Brain pericyte (primary cell): ENCODE measurements around the gene SC5D.

Source experiments
- DNase-seq: peaks from one replicate; pipeline ENCODE4 v3.0.0-alpha.2; 2012; ENCODE audit warnings: low read depth, low spot score

The SC5D gene

DNA sequence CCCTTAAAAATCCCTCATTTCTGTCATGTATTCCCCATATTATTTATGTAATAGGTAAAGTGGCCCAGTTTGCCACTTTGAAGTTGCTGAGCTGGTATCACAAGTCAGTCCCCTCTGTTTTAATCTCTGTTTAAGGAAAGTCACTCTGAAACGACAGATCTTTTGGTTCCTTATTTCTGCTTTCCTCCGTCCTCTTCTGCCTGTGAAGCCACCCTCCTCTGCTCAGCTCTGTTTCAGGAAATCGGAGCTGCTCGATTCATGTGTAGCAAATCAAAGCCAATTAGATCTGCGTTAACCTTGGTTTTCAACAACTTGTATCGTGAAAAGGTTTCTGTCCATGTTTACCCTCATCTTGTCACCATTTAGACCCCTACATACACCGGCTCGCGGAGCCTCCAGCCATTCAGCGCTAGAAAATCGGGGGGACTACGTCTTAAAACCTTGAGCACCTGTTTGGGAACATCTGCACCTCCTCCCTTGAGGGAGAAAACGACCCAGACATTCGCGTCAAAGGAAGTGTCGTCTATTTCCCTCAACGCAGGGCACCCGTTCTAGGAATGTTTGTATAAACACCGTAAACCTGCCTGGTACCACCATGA, 576 bp upstream of the SC5D start:
- no peak for DNase-seq

DNA sequence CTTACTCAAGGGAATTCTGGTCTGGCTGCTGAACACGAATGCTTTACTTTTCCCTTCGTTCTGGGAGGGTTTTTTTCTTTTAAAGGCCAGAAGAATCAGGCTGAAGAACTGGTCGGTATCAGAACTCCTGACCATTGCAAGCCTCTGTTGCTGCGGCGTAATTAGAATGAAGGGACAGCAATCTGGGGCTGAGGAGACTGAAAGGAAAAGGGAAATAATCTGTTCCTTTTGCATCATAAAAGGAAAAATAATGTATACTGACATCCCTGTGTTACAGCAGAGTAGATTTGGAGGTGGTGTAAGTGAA, 670 bp downstream of the SC5D start:
- DNase-seq: no peak

DNA sequence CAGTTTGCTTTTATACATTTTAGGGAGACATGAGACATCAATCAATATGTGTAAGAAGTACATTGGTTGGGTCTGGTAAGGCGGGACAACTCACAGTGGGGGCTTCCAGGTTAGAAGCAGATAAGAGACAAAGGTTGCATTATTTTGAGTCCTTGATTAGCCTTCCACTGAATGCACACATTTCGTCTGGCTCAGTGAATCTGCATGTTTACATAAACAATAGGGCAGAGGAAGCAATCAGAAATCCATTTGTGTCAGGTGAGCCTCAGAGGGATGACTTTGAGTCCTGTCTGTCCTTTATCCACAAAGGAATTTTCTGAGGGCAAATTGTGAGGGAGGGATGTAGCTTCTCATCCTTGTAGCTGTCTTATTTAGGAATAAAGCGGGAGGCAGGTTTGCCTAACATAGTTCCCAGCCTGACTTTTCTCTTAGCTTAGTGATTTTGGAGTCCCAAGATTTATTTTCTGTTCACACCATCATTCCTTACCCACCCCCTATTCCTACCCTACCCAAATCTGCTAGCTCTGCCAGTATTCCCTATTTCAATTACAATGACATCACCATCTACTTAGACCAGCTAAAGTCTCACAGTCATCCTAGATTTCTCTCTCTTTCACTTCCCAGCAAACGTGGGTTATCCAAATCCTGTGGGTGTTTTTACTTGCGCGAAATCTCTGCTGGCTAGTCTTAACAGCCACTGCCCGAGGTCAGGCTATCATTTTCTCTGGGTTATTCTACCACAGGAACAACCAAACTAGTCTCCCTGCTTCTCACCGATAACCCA, 2.9 kb downstream of the SC5D start:
- DNase-seq: no peak

DNA sequence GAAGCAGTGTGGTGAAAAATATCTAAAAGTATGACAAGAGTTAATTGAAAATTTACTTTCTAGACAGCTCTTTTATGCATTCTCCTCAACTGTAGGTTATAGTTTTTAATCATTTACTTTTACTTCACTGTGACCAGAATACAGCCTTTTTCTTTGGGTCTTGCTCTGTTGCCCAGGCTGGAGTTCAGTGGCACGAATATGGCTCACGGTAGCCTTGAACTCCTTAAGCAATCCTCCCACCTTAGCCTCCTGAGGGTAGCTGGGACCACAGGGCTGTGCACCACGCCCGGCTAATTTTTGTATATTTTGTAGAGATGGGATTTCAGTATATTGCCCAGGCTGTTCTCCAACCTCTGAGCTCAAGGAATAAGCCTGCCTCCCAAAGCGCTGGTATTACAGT, 5.3 kb downstream of the SC5D start:
- no peak for DNase-seq

DNA sequence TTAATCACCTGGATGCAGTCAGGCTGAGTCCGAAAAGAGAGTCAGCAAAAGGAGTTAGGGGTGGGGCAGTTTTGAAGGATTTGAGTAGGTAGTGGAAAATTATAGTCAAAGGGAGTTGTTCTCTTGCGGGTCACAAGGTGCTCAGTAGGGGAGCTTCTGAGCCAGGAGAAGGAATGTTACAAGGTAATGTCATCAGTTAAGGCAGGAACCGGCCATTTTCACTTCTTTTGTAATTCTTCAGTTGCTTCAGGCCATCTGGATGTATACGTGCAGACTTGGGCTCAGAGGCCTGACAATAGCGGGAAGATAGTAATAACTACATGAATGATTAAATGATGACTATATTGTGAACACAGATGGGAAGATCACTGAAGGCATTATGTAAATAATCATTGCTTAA, 6.2 kb downstream of the SC5D start:
- no peak for DNase-seq

DNA sequence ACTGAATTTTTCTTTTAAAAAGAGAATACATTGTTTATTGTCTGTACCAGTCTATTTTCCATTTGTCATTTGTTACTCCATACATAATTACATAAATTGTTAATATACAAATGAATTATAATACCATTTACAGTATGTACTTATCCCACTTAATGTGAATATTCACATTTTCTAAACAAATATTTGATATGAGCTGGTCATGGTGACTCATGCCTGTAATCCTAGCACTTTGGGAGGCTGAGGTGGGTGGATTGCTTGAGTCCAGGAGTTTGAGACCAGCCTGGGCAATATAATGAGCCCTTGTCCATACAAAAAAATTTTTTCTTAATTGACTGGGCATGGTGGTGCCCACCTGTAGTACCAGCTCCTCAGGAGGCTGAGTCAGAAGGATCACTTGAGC, 6.8 kb downstream of the SC5D start:
- no peak for DNase-seq

DNA sequence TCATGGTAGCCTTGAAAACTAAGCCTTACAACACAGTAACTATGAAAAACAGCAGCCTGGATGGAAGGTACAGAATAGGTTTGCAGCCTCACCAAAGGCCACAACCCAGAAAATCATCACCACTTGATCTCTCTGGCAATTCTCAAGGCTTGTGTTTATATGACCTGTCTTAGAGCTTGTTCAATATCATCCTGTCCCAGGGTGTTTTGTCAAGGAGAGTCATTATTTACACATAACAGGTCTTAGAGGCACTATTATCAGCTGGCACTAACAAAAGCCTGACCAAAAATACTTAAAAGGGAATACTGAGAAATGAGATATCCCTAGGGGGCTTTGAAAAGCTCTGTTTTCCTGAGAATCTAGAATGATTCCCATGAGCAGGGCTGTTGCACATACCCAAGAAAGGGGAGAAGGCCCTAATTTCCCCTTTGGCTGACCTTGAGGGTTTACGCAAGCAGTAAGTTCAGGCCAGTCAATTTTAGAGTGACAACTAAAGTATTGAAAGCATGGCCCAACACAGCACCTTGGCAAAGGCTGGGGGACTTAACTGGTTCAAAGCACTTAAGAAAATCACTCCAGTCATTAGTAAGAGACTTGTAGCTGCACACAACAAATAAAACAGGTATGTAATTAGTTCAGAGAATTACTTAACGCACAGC, 7.9 kb downstream of the SC5D start:
- DNase-seq: no peak

DNA sequence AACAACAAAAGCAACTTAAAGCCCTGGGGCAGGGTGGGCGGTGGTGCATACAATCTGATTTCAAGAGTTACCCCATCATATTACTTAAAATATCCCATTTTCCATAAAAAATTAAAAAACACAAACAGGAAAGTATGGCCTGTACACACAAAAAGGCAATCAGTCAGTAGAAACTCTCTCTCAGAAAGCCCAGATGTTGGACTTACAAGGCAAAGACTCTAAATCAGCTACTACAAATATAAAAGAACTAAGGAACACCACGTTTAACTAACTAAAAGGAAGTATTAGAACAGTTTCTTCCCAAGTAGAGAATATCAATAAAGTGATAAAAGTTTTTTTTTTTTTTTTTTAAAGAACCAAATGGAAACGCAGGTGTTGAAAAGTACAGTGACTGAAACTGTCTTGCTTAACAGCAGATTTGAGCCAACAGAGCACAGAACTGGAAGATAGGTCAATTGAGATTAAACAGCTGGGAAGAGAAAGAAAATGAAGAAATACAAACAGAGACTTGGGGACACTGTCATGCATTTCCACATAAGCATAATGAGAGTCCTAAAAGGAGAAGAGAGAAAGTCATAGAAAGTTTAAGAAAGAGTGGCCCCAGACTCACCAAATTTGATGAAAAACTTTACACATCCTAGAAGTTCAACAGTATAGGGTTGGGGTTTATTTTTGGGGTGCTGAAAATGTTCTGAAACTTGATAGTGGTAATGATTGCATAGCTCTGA, 8.6 kb downstream of the SC5D start:
- DNase-seq: no peak

DNA sequence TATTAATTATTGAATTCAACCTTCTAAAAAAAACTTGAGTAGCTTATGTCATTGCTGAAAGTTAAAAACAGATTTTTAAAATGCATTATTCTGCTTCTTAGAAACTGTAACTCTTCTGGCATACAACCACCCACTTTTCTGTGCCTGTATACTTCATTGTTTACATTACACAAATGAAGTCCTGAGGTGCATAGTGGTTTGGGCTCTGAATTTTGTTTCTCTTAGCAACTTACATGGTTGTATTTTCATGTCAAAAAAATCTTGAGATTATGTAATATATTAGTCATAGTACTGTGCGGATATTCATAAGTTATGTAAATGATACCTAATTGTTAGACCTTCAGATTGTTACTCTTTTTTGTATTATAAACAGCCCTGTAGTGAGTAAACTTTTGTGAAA, 12.2 kb downstream of the SC5D start:
- DNase-seq: no peak

DNA sequence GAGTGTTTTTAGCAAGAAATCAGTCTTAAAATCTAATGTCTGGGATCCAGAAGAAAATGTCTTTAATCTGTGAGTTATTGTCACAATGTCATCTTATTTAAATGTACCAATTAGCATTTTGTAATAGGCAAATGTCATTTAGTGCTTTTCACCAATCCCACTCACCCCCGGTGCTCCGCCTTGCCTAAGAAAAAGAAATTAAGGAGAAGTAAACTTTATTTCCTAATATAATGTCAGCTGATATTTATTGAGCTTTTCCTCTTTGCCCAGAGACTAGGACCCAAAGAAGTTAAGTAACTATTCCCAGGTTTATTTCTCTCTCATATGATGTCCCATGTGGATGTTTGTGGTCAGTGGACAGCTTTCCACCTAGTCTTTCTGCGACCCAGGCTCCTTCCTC, 16.2 kb downstream of the SC5D start:
- DNase-seq: no peak

DNA sequence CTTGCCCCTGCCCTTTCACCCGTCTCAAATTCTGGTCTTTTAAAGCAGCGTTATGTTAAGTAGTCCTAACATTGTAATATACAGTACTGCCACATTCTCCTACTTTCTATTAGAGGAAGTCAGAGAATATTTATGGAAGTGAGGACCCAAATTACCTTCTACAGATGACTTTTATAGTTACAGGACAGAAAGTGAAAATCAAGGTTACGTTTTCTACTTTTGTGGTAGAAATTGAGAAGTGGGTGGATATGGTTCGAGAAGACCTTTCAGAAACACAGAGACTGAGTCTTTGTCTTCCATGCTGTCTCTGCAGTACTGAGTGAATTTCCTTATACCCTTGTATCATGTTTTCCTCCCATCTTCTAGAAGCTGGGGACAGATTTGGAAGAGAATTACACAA, 17.1 kb downstream of the SC5D start:
- no peak for DNase-seq

DNA sequence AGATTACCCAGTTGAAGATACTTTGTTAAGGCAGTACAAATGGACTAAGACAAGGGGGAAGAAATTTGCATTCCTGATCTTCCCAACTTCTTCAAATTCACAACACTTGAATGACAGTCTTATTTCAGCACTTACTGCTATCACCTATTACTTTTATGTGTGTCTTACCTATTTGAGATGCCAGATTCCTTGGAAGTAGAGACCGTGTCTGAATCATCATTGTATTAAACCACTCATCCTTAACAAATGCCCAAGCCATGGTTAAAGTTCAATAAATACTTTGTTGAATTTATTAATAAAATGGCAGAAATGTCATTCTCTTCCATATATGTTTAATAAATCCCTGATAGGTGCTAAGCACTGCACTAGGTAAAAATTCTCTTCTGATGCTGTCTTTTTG, 18.3 kb downstream of the SC5D start:
- no peak for DNase-seq

DNA sequence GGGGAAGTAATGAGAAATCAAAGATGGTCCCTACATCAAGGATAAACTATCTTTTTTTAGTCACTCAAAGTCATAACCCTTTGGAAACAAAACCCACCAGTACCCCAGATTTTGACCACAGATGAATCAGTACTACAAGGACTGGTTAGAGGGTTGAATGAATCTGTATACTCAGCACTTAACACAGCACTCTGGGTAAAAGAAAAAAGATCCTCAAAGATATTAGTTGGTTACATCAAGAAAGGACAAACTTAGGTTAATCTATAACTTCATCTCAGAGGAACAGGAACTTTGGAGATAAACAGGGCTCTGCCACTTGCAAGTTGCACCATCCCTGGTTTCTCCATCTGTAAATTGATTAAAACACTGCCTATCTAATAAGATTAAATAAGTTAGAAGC, 18.8 kb downstream of the SC5D start:
- no peak for DNase-seq

DNA sequence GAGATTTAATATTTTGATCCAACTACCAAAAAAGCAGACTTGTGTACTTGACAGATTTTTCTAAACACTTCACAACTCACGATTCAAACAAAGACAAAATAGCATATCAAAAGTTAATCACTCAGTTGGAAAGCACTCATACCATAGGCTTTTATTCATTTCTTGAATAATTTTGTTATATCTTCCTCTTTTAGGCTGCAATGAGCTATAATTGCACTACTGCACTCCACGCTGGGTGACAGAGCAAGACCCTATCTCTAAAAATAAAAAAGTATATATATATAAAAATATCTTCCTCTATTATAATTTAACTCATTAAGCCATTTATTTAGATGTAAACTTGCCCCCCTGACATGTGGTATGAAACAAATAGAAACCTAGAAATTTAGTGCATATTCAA, 19.9 kb downstream of the SC5D start:
- no peak for DNase-seq

DNA sequence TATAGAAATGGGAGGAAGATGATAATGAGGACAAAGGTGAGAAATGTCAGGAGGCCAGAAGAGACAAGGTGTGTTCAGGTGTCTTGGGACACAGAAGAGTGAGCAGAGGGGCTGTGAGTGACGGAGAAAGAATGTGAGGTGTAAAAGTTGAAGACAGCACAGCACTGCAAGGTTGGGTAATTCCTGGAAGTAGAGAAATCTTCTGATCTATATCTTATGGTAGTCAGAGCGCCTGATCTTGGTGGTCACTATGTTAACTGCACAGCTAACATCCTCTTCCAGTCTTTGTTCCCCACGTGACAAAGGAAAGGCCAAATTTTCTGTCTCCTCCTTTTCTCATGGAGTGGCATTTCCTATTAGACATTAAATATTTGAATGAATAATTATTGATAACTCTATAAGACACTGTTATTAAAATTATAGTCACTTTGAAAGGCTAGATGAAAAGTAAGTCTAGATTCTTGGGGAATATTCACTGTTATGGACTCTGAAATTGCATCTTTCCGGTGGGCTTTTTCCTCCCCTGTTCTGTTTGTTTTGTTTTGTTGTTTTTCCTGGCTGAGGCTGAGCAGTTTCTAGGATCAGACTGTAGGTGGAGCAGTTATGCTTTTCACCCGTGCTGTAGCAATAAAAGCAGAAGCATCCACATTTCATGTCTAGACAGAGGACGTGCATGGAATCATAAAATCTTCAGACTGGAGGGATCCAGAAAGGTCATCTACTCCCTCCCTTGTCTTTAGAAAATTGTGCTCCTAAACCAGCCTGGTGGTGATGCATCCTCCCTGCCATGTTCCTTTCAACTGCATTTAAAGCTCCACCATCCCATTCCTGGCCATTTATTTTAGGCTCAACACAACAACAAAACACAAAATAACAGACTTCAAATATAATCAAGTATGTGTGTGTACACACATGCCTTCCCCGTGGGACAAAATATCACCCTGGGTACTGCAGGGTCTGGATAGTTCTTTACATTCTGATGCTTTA, 26.6 kb downstream of the SC5D start:
- no peak for DNase-seq

DNA sequence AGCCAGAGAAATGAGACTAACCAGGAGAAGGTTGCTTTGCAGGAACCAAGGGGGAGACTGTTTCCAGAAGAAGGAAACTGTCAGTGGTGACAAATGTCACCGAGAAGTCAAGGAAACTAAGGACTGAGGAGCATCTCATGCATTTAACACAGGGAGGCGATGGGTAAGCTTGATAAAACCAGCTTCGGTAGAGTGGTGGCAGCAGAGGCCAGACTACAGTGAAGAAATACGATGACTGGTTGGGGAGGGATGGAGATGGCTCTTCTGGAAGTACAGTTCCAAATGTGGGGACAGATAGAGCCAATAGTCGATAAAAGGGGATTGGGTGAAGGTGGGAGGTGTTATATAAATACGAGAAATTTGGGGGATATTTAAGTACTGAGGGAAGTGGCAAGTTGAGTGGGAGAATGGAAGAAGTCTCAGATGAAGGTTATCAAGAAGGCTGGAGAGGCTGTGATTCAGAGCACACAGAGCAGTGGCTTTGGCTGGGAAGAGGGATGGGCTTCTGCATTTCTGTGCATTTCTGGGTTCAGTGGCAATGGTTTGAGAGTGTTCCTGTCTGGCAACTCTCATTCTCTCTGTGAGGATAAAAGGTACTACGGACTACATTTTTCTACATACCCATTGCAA, 29.2 kb downstream of the SC5D start:
- no peak for DNase-seq

DNA sequence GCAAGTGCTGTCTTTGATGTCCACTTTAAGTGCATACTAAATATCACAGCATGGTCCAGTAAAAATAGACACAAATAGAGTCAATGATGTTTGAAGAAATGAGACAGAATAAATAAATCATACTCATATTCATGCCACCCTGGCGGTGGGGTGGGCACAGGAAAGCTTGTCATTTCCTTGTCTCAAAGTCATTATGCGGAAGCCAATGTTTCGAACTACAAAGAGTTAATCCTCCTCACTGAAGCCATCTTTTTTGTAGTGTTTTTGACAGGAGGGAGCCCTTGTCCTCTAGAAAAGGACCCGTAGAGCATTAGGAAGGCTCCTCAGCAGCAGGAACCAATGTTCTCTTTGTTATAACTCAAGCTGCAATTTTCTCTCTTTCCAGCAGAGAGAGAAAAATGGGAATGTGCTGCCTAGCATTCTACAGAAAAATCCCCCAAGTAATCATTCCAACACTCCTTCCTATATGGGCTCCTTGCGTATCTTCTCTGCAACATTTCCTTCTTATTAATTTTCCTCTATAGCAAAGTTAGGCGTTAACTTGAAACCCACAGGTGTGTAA, 30.6 kb downstream of the SC5D start:
- no peak for DNase-seq

DNA sequence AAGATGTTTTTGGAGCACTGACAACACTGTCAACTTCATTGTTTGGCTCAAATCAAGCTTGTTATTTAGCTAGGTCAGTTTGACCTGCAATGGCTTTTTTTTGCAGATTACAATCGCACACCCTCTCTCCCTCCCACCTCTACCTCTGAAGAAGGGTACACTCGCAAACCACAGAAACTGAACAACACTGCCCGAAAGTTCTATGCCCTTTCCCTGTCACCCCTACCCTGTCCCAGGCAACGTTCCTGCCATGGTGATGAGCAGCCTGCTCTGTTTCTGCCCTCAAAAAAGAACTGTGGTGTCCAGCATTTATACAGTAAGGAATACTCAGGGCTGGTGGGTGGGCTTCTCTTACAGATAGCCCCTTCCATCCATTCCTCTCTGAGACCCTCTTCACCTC, 33.7 kb downstream of the SC5D start:
- DNase-seq: no peak

DNA sequence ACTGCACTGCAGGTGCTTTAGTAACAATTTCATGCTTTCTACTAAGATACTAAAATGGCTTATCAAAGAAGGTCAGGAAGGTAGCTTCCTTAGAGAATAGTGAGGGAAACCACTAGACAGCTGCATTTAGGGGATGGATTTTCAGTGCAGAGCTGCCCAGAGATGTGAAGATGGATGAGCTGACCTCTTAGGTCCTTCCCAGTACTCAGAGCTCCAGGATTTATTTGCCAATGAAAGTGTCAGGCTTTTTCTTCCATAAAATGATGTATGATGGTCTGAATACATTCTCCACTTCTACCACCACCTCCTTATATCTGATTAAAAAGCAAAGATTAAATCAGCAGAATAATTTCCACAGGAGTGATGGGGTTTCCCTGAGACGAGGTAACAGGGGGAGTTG, 35.0 kb downstream of the SC5D start:
- DNase-seq: no peak

DNA sequence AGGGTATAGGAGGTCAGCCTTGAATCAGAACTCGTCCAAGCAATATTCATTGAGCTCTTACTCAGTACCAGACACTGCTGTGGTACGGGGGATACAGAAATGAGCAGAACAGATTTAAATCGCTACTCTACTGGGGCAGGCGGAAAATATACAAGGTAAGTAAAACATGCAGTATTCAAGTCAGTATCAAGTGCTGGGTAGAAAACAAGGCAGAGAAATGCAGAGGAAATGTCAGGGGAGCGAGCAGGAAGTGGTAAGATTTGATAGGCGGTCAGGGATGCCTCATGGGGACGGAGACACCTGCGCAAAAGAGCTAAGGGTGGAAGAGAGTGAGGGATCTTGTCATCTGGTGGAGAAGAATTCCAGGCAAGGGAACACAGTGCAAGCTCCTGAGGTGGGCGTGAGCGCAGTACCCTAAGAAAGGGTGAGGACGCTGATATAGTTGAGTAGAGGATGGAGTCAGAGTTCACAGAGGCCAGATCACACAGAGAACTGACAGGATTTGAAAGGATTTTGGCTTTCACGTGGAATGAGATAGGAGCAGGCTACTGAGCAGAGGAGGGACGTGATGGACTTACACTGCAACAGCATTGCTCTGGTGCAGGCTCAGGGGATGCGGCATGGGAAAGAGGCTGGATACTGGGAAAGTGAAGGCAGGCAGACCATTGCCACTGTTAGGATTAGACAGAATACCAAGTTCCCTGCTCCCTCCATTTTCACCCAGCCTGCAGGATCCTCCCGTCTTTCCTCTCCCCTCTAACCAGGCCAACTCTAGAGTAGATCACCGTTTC, 35.8 kb downstream of the SC5D start:
- DNase-seq: no peak
